Measurements from ENCODE around the gene CYP19A1.
"Not testable (repeated sequence)": the region's sequence is repeated elsewhere in the genome, so short reads cannot be mapped to it uniquely, and the experiment has no call there.

The CYP19A1 gene

DNA sequence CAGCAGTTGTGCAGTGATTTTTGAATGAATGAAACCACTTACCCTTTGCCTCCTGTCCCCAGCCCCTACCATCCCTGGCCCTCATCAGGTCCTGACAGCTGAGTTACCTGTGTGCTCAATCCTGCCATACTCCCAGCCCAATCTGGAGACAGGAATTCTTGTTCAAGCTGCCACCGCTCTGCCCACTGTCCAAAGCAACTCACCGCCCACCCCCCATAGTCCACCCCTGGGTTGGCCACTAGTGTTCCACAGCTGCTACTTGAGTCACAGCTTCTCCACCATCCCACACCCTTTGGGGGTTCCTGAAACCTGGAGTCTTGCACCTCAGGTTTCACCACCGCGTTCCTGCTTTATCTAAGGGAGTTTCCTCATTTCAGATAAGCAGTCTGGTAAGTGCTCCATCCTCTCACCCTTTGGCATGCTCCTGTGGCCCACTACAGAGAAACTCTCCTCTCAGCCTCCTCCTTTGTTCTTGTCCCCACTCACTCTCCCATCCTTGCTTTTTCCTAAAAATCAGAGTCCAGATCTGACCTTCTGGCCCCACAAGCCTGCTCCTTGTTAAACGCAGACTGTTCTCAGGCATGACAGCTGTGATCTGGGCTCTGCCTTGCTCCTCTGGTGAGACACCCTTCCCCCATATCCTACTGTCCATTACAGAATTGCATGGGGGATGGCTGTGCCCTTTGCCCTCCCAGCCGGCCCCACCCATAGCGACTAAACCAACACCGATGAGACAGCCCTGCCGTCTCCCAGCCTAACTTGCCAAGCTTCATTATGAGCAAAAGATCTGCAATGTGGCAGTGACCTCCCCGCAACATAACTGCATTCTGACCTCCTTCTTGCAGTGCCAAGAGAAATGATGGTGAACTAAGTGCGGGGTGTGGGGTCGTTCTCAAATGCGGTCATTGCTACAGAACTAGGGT is 50.0 kb downstream of the CYP19A1 start:
- FAIRE-seq: no peak

DNA sequence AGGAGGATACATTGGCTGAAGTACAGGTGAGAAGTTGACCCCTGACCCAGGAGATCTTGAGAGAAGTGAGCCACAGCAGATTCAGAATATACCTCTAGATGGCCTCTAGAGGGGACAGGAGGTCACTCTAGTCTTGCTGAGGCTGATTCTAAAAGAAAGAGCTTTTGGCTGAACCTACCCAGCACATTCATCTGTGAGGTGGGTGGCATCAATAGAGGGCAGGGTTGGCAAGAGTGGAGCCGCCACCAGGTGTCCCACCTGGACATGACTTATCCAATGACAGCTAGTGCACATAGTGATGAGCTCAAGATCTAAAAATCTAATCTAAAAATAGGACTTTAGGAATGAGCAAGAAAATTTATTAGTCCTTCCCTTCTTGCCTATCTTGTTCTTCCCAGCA is 51.6 kb downstream of the CYP19A1 start:
- no peak for FAIRE-seq

DNA sequence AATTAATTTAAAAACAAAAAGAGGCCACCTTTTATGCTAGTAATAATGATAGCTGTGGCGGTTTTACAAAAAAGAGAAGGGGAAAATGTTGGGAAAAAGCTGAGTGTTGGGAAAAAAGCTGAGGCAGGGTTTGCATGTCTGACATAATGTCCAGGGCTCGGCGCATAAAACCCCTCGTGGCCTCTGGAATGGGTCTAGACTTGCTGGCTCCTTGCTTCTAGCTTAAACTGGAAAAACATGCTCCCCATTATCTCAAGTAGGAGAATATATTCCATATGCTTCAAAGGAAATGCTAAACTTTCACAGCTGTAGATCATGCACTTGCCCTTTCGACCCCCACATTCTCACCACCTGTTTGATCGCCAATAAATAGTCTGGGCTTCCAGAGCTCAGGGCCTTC is 53.0 kb downstream of the CYP19A1 start:
- FAIRE-seq: no peak

DNA sequence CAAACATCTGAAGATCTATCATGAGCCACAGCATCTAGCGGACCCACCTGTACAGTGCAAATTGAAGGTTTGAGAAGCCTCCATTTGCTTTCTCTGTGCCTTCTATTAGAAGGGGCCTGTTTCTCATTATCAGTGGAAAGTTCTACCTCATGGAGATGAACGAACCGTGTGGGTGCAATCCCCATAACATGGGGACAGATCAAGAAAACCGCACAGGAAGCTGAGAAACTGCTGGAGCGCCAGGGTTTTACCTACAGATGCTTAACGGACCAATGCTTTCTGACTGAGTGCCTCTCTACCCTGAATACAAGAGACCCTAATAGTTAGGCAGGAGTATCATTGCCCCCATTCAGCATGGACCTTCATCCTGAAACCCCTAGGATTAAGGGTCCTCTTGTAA is 53.5 kb downstream of the CYP19A1 start:
- FAIRE-seq: no peak

DNA sequence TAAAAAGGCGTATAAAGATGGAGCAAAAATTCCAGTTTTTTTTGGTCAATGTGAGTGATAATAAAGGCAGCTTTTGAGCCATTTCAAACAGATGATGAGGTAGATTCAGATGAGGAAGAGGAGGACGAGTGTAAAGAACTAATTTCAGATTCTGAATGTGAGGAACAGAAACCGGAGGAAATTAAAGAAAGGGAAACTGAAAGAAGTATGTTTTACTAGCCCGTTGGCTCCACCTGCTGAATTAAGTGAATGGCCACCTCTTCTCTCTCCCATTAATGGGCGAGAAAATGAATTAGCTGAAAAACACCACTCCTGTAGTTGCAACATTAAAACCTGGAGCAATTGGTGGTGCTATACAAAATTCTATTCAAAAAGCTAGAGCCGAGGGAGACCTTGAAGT is 55.4 kb downstream of the CYP19A1 start:
- no peak for FAIRE-seq

DNA sequence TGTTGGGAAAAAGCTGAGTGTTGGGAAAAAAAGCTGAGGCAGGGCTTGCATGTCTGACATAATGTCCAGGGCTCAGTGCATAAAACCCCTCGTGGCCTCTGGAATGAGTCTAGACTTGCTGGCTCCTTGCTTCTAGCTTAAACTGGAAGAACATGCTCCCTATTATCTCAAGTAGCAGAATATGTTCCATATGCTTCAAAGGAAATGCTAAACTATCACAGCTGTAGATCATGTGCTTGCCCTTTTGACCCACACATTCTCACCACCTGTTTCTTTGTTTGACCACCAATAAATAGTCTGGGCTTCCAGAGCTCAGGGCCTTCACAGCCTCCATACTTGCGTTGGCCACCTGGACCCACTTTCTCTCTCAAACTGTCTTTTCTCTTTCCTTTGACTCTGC is 56.2 kb downstream of the CYP19A1 start:
- FAIRE-seq: not testable (repeated sequence)

DNA sequence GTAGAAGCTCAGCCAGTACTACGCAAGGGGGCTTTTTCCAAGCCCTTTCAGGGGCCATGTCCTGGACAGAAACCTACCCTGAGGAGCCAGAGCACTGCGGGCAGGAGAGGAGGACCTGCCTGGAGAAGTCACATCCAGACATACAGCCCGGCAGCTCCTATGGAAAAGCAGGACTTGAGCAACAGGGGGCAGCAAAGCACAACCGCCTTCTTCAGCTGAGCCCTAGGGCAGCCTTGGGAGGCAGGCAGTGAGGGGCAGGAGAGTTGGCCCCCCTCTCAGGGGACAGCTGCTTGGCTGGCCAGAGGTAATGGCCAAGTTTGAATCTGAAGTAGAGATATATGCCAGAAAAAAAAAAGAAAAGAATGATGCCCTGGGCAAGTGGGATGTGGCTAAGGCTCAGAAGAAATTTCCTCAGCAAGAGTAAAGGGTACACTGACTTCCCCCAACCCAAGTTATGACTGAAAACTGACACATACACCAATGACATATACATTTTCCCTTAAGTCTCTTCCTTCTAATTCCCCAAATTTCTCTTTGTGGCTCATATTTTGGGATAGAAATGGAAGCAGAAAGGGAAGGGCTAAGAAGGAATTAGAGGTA is 56.9 kb downstream of the CYP19A1 start:
- FAIRE-seq: no peak

DNA sequence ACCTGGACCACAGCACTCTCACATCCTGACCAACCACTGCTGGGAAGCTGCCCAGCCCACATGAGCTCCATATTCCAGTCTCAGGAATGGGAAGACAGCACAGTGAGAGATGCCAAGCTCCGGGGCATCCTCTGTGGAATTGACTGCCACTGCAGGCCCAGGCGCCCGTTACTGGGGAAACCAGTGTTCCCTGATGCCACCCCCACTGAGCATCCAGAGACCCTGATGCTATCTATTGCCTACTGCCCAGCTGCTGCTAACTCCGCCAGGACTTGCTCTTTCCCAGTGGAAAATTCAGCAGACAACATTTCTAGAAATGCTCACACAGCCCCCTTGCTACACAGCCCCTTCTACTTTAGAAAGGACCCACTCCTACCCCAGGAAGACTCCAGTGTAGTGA is 57.6 kb downstream of the CYP19A1 start:
- FAIRE-seq: no peak

DNA sequence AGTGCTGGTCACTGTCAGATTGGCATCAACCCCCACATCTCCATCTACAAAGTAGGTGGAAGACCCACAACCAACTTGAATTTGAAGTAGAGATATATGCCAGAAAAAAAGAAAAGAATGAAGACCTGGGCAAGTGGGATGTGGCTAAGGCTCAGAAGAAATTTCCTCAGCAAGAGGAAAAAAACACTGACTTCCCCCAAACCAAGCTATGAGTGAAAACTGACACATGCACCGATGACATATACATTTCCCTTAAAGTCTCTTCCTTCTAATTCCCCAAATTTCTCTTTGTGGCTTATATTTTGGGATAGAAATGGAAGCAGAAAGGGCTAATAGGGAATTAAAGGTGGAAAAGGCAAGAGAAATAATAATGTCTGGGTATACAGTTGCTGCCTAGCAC is 59.0 kb downstream of the CYP19A1 start:
- no peak for FAIRE-seq

DNA sequence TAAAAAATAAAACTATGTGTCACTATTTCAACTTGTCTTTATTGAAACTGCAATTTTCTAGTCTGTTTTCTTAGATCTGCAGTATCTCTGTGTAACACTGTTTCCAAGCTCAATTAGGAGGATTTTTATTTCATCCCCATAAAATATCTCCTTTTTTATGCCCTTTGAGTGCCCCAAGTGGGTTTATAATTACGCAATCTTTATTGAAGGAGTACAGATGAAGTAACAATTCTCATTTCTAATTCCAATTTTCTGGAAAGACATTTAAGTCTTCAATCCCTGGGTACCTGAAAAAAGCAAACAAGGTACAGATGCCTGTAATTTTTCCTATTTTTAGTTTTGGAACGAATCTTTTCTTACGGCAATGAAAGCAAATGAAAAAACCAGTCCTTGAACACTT is 61.3 kb downstream of the CYP19A1 start:
- FAIRE-seq: no peak

DNA sequence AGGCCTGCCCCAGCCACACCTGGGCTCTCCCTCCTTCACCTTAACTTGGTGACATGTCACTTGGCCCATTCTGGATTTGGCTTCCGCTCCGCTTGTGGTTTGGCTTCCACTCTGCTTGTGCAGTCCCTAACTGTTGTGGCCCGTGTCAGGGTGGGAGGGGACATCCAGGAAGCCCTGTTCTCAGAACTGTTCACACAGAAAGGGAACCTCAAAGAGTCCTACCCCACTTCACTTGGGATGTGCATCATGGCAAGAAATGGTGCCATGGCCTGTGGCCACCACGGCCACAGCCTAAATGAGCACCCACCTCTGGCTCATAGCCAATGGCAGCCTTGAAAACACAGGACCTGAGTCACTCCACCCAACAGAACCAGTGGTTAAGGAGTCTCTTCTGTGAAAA is 63.4 kb downstream of the CYP19A1 start:
- no peak for FAIRE-seq

DNA sequence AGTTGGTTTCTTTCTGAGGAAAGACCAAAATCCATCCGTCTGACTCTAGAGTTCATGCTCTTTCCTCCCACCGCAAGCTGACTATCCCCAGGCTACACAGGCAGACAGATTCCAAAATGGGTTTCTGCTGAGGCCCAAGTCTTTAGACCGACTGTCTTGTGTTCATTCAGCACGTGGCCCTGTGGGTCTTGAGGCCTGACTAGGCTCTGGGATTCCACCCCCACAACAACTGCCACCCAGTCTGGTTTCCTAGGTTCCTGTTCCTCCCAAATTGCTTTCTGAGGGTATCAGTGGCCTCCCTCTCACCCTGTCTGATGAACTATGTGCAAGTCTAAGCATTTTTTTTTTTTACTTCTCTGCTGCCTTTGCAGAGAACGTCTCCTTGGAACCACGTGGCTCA is 67.7 kb downstream of the CYP19A1 start:
- FAIRE-seq: no peak

DNA sequence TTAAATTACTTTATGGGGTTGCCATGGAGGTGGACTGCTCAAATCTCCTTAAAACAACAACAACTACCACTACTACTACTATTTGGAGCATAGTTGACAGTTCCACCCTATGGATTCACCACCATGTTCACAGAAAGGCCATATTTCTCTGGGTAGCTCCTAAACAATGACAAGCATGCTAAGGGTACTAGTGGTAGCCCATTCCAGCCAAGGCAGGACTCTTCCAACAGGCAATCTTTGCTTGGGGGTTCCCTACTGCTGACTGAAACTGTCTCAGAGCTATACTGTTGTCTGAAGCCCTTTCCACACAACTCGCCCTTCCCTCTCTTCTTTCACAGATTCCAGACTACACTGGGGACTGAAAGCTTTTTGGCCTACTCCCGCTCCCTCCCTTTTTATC is 68.9 kb downstream of the CYP19A1 start:
- FAIRE-seq: no peak

DNA sequence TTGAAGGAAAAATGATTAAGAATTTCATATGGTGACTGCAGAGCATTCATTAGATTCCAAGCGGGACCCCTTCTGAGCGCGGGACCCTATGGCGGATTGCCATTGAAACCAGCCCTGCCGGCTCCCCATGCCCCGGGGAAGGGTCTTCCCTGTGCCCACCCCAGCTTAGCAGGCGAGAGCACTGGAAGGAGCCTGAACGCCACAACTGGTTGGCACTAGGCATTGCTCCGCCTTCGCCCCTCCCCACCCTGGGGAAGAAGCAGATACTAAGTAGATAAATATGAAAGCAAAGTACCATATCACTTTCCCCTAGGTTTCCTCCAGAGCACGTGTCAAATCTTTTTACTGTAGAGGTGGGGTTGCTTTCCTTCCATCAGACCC is 70.7 kb downstream of the CYP19A1 start:
- FAIRE-seq: no peak

DNA sequence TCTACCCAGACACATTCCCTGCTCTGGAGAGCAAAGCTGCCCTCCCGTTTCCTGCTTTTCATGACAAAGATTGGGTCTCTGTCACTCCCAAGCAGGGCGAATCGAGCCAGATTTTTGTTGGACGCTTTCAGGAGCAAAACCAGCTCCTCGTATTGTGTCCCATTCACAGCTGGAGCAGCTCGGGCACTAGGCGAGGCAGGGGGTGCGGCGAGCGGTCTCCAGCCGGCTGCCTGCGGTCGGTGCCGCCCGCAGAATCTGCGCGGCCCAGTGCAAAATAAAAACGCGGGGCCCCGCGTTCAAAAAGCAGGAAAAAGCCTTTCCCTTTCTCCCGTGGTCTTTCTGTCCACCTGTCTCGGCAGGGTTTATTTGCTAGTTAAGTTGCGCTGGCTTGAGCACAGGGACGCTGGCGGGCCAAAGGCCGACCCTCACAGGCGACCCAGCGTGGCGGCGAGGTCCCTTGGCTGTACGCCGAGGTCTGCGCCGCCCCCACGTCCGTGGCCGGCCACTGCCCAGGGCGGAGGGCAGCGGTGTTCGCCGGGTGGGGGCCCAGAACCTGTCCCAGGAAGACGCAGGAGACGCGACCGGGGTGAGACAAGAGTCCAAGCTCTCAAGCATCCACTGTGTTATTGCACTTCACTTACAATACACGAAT is 71.2 kb downstream of the CYP19A1 start:
- no peak for FAIRE-seq

DNA sequence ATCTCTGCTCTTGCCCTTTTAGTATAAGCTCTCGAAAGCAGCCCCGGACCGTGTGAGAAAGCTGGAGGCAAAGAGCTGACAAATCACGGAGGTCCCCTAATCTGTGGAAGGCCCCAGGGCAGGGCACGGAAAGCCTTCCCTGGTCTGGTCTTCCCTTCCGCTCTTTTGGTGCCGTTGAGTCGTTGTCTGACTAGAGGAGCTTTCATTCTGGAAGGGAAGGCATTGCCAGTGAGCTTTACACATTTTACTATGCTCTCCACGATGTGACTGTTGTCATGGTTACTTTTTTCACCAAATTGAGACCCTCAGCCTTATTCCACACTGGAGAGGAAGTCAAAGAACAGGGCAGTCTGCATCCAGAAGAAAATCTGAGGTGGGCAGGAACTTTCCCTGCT is 71.7 kb downstream of the CYP19A1 start:
- FAIRE-seq: no peak

DNA sequence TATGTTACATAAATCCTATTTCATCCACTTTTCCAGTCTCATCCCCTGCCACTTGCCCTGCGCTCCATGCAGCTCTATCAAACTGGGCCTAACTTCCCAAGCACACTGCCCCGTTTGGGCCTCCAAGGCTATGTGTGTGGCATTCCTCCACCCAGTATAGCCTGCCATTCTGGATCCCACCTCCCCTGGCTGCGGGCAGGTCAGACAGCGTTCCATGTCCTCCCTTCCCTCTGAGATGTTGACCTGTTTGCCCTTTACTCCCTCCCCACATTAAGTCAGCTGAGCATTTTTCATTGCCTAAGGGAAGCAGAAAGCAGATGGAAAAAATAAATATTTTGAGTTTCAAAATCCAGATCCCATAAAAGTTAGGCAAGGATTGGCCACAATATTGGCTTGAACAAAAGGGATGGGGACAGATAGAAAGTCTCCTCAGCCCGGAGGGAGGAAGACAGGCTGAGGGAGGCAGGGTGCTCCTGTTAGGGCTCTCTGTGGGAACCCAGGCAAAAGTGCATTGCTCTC is 73.3 kb downstream of the CYP19A1 start:
- no peak for FAIRE-seq

DNA sequence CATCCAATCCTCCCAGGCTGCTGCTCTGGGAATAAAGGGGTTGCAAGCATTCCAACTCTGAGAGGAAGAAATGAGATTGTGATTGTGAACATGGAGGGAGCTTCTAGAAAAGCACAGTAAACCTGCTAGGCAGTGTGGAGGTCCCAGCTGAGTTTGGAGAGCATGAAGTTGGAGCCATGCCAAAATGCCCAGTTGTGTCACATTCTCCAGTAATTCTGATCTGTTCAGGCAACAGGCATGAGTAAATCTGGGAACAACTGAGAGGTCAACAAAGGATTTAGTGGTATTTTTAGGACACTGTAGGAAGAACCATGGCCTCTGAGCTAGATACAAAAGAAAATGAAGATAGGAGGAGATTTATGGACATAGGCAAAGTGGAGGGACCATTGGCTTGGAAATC is 74.7 kb downstream of the CYP19A1 start:
- no peak for FAIRE-seq

DNA sequence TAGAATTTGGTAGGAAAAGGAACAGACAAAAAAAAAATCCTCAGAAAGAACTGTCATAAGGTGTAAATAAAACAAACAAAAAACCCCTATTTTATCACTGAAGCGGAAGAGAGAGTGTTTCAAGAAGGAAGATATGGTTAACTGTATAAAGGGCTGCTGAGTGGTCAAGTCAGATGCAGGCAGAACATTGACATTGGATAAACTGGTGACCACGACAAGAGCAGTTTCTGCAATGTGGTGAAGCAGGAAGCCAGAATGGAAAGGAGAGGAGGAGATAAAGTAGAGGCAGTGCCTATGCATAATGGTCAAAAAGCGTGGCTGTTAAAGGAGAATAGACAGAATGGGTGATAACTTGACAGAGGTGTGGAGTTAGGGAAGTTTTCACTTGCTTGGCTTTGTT is 75.3 kb downstream of the CYP19A1 start:
- FAIRE-seq: no peak

DNA sequence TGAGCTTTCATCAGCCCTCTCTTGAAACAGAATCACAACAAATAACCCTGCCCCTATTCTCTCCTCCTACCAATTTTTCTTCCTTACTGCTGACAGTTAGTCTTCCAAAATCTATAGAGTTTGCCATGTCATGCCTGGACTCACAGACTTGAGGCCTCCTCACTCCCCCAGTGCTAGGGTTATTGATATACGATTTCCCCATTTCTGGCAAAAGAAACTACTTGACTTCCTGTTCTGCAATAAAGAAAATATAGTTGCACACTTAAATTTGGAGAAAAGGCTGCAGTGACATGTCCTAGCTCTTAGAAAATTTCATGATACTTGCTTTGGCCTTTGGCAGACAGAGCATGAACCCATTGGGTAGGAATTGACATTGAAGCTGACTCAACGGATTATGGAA is 75.9 kb downstream of the CYP19A1 start:
- FAIRE-seq: no peak

DNA sequence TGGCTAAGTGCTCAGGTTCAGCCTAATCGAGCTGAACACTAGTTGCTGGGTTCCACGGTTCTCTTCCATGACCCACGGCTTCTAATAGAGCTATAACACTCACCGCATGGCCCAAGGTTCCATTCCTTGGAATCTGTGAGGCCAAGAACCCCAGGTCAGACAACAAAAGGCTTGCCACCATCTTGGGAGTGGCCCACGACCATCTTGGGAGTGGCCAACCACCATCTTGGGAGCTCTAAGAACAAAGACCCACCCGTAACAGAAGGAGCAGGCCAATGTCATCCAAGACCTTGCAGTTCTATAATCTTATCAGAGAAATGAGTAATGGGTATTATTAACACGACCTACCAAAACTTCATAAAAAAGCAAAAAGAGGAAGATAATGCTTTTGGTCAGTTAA is 77.3 kb downstream of the CYP19A1 start:
- FAIRE-seq: not testable (repeated sequence)

DNA sequence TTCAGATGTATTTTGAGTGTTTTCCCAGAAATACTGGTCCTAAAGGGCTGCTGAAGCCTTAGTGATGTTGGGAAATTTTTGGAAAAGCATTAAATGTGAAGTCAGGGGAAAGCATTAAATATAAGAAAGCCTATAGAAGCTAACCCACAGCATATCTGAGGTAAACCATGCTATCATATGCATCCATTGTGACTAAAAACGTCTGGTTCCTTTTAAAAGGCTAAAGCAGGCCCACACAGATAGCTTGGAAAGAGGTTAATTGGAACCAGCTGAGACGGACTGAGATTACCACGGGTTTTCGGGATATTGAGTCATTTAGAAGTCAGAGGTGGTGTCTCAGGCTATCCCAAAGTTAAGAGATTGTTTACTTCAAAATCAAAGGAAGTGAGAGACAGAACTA is 78.2 kb downstream of the CYP19A1 start:
- FAIRE-seq: no peak

DNA sequence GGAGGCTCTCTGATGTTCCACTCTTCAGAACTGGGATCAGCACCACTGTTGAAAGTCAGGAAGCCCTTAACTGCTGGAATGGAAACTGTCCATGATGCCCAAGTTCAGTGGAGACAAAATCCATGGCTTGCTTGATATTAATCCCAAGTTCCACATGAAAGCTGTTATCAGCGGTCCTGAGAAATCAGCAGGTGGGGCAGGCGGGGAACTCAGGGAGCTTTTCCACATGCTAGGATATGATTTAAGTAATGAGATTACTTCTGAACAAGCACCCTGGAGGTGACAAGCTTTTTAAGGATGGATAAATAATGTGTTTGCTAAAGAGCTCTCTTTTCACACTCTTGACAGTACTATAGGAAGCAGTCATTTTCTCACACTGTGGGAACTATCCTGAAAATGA is 82.9 kb downstream of the CYP19A1 start:
- no peak for FAIRE-seq

DNA sequence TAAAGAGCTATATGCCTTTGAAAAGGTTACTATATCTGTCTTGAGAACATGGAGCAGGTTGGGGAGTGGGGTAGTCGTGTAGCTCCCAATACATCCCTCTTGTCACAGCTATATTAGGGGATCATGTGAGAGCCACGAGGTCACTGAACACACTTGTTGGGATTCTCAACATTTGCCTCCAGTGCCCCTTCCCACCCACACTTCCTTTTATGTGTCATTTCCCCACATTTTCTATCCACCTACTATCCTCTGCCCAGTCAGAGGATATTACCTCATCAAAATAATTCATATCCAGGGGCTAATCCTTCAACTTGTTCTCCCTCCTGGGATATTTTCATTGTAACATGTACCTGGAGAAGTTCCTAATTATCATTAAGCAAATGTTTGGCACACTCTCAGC is 85.0 kb downstream of the CYP19A1 start:
- FAIRE-seq: no peak
